Amniotic epithelial cell (primary cell): ENCODE results near the gene SETD1A.
A peak's percentile ranks its signal among the peaks of the same experiment; 100 is the strongest.
"Not testable (repeated sequence)": the region's sequence is repeated elsewhere in the genome, so short reads cannot be mapped to it uniquely, and the experiment has no call there.

Source experiments
- DNase-seq: peaks from one replicate; pipeline ENCODE4 v3.0.0-alpha.2; 2010; ENCODE audit warnings: low read depth

Gene SETD1A

GRCh38 chr16:30998852-30999761 is 41.6 kb downstream of the SETD1A start:
- DNase-seq = no peak

GRCh38 chr16:31000671-31001382 is 43.3 kb downstream of the SETD1A start:
- no peak for DNase-seq

DNA sequence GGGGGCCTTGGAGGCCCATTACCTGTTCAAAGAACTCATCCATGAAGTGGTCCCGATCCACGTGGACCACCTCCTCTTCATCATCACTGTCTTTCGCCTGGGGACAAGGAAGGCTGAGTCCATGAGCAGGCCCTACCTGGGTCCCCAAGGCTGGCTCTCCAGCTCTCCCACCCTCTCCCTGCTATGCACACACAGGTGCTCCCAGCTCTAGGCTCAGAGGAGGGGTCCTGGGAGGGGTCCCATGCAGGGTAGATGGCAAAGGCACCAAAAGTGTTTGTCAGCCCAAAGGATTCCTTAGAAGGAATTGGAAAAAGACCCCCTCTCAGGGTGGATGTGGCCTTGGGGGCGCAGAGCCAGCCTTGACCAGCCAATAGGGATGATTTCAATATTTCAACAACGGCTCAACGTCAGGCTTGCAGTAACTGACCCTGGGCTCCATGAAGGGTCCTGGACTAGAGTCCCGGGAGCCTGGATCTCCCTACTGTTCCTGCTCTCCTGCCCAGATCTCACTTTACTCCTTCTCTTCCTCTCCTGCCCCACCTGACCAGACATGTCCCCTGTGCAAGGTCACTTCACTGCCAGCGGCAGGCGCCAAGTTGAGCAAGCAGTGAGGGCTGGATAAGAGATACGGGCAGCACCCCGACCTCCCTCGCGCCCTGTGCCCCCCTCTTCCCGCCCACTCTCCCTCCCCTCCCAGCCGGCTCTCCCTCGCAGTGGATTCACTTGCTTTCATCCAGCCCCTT is 44.1 kb downstream of the SETD1A start:
- no peak for DNase-seq

DNA sequence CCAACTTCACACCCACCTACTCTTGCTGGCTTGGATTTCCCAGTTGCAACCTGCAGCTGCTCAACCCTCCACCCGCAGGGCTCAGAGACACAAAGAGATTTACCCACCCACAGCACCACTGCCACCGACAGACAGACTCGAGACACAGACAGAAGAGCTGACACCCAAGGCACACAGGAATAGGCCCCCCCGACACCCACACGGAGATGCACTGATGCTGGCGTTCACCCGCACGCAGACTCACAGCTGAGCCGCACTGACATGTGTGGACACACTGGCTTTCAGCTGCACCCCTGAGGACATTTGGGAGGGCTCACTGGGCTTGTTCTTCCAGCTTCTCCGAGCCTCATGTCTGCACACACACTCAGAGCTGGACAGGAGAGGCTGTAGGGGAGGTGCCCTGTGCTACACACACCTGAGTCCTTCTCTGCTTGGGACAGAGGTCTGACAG is 44.7 kb downstream of the SETD1A start:
- DNase-seq = no peak

DNA sequence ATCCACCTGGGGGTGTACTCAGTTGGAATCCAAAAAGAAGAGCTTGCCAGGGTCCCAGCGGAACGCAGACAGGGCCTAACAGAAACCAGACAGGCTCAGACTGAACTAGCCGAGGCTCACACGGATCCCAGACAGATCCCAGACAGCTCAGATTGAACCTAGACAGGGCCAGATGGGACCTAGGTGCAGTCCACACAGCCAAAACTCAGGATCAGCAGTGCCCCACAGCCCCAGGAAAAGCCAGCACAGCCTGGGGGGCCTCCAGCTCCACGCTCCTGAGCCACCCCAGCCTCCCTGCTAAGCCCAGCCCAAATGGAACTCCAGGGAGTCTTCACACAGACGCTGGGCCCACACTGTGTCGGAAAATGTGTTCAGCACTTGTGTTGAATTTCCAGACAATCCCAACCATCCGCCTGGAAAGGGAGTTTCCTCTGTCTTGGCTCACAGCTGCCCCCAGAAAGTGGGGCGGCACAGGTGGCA is 45.3 kb downstream of the SETD1A start:
- DNase-seq = no peak

- DNase-seq = no peak
Observed at GRCh38 chr16:31003744-31004143, 46.2 kb downstream of the SETD1A start.

- DNase-seq = no peak
Observed at GRCh38 chr16:31004658-31005057, 47.1 kb downstream of the SETD1A start.

GRCh38 chr16:31005350-31006085 is 48.0 kb downstream of the SETD1A start:
- peak; percentile 51 for DNase-seq

DNA sequence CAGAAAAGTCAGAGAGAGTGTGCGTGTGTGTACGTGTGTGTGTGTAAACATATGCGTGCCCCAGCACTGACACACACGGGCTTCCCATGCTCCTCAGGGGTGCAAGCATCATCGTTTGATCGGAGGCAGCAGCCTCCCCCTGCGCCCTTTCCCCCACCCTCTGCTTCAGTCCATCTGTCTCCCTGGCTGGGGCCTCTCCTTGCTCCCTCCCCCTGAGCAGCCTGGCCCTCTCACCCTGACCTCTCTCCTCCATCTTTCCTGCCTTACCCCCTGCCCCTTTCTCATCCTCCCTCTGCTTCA is 48.5 kb downstream of the SETD1A start:
- no peak for DNase-seq

DNA sequence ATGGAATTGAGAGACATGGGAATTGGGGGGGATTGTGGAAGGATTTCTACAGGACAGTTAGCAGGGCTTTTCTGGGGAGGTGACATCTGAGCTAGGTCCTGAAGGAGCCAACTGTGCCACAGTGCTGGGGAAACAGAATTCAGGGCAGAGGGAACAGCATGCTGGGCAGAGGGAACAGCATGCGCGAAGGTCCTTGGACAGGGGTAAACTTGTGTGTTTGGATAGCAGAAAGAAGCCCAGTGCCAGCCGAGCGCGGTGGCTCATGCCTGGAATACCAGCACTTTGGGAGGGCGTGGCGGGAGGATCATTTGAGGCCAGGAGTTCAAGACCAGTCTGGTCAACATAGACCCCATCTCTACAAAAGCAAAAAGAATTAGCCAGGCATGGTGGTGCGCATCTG is 49.0 kb downstream of the SETD1A start:
- no peak for DNase-seq

DNA sequence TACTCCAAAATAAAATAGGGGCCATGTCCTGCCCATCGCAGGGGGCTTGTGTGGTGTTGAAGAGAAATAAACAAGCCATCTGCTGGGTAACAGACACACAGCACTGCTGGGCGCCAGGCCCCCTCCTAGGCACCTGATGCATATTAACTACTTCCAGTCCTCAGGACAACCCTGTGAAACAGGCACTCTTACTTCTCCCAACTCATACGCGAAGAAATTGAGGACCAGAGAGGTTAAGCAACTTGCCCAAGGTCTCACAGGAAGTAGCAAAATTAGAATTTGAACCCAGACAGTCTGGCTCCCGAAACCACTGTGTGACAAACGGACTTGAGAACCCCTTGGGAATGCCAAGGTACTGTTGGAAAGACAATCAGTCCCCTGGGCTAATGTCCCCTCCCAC is 50.1 kb downstream of the SETD1A start:
- DNase-seq = no peak

DNA sequence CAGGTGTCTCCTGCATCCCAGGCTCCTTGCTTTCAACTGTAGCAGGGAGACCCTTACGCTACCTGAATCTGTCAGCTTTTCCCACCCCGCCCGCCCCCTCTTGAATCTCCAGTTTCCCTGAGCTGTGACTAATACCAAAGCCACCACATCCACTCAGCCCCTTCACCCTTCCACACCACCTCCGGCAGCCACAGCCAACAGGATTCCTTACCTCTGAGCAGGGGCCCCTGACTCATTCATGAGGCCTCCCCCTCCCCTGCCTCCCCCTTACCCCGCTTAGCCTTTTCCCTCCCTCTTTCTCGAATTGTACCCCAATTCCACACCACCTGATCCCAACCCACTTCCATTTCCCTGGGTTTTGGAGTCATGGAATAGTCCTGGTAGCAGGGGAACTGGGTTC is 50.6 kb downstream of the SETD1A start:
- peak; percentile 73 for DNase-seq

DNA sequence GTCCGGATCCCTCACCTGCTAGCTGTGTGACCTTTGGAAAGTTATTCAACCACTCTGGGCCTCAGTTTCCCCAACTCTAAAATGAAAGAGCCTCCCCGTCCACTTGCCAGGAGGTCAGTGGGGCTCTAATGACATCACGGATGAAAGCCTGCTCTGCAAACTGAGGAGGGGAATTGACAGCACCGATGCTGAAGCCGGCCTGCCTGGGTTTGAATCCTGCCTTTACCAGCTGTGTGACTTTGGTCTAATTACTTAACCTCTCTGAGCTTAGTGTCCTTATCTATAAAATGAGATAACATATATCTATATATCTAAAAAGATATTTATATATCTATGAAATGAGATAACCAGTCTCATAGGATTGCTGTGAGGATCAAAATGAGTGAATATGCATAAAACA is 51.0 kb downstream of the SETD1A start:
- no peak for DNase-seq

DNA sequence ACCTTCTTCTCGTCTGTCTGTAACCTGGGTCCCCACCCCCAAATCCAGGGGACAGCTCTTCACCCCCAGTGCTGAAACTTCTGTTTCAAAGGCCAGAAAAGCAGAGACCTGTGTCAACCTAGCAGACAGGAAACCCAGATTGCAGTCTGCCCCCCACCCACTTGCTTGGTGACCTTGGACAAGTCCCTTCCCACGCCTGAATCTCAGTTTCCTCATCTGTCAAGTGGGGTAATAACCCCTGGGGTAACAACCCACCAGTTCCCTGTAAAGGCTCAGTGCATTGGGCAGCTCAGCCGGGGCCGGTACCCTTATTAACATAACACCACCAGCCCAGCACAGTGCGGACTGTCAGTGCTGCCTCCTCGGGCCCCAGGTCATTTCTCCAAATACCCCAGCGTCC is 51.6 kb downstream of the SETD1A start:
- no peak for DNase-seq

- no peak for DNase-seq
Observed at GRCh38 chr16:31009894-31010584, 52.5 kb downstream of the SETD1A start.

DNA sequence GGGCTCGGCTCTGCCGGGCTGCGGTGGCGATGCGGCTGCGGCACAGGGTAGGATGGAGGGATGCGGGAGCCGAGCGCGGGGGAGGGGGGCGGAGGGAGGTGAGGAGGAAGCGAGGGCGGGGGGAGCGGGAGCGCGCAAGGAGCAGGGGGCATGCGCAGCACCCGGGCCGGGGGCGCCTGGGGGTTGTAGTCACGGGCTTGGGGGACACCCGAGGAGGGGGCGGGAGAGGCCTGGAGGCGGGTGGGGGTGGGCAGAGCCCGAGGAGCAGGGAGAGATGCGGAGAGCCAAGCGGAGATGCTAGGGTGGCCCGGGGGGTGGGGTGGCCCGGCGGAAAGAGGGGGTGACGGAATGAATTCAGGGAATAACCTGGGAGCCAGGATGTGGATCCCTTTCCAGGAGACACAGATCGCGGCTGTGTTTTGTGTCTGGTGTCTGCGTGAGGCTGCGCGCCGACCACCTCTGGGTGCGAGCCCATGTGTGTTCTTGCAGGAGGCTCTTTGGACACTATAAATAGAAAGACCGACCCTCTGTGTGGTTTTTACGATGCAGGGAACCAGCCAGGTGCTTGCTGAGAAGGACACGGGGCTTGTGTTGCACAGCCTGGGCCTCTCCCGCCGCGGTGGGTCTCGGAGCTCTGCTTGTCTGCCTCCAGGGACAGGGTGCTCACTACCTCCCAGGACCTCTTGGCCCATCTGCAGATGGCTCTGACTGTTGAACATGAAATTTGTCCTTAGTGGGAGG is 53.2 kb downstream of the SETD1A start, which contains the start of gene STX1B:
TSS of gene STX1B (minus strand) at position 54 of the 741 bp plus-strand sequence. CDS start 242 bp downstream, outside the sequence.
- DNase-seq = no peak

DNA sequence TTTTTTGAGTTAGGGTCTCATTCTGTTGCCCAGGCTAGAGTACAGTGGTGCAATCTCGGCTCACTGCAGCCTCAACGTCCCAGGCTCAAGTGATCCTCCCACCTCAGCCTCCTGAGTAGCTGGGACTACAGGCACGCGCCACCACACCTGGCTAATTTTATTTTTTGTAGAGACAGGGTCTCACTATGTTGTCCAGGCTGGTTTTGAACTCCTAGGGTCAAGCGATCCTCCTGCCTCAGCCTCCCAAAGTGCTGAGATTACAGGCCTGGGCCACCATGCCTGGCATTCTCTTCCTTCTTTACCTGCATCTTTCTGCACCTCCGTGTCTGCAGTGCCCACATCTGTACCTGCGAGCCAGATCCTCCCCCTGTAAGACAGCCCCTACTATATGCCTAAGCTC is 54.3 kb downstream of the SETD1A start:
- not testable (repeated sequence) for DNase-seq

GRCh38 chr16:31013292-31013691 is 55.7 kb downstream of the SETD1A start:
- DNase-seq = not testable (repeated sequence)

DNA sequence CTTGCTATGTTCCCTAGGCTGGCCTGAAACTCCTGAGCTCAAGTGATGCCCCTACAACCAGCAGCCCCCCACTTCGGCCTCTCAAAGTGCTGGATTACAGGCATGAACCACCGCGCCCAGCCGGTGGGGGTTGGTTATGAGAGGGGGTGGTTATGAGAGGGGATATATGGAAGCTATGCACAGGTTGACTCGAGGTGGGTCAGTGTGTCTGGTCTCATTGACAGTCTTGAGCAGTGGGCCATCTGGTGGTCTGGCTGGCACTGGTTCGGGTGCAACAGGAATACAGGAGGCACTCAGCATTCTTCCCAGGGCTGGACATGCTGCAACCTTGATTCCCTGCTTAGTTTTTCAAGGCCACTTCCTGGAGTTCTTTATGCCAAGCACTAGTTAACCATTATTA is 58.5 kb downstream of the SETD1A start:
- DNase-seq = no peak

DNA sequence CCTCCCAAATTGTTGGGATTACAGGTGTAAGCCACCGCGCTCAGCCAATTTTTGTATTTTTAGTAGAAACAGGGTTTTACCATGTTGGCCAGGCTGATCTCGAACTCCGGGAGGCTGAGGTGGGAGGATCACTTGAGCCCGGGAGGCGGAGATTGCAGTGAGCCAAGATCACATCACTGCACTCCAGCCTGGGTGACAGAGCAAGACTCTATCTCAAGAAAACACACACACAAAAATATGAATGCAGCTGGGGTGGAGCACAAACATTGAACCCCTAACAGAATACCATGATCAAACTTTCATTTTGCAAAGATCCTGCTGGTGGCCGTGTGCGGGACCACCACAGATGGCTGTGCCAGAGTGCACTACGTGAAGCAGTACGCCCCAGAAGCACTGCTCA is 60.2 kb downstream of the SETD1A start:
- DNase-seq = not testable (repeated sequence)
